GM04504 (cell line): ENCODE data around the gene OBSL1.

Experiments used
- DNase-seq: peaks from one replicate; pipeline ENCODE4 v3.0.0-alpha.2; 2012; ENCODE audit warnings: low read depth

Gene OBSL1

GRCh38 chr2:219511547-219512325 lies 59.6 kb downstream of the OBSL1 start:
- no peak for DNase-seq

GRCh38 chr2:219510512-219511135 lies 60.7 kb downstream of the OBSL1 start:
- no peak for DNase-seq

- DNase-seq: no peak
Observed at GRCh38 chr2:219509780-219510511, 61.4 kb downstream of the OBSL1 start.

GRCh38 chr2:219508971-219509779 lies 62.2 kb downstream of the OBSL1 start:
- DNase-seq: no peak

- DNase-seq: no peak
Observed at GRCh38 chr2:219508444-219508734, 63.0 kb downstream of the OBSL1 start.

GRCh38 chr2:219507581-219508443 lies 63.5 kb downstream of the OBSL1 start:
- no peak for DNase-seq

GRCh38 chr2:219506802-219507526 lies 64.4 kb downstream of the OBSL1 start:
- no peak for DNase-seq

- no peak for DNase-seq
Observed at GRCh38 chr2:219506153-219506801, 65.1 kb downstream of the OBSL1 start.

GRCh38 chr2:219505585-219505984 lies 65.8 kb downstream of the OBSL1 start:
- no peak for DNase-seq

- no peak for DNase-seq
Observed at GRCh38 chr2:219502618-219503017, 68.7 kb downstream of the OBSL1 start.

GRCh38 chr2:219501849-219502248 lies 69.5 kb downstream of the OBSL1 start:
- DNase-seq: no peak
